ENCODE data around the gene IL17RD. TPM values are rescaled to one million over a fixed set of nuclear protein-coding genes. Genes with fewer than 3 reads are reported as not detected.

Gene IL17RD
- polyA plus RNA-seq, 1 donor from 2014 or later, result not detected

GRCh38 chr3:57081173-57081572 is 84.0 kb downstream of the IL17RD start:
- Mint-ChIP-seq H3K27ac (no peak overlapping the region), H3K27me3 (peaks cover 32% of the 10 kb centered on the region), H3K36me3 (no peaks in the 10 kb centered on the region), H3K9me3 (no peaks in the 10 kb centered on the region), H3K4me3 (peak overlapping the region in 1 of 4 donors; percentile 11), H3K4me1 (peaks cover 7 to 19% (median 12%) of the 10 kb centered on the region in 3 donors)

DNA sequence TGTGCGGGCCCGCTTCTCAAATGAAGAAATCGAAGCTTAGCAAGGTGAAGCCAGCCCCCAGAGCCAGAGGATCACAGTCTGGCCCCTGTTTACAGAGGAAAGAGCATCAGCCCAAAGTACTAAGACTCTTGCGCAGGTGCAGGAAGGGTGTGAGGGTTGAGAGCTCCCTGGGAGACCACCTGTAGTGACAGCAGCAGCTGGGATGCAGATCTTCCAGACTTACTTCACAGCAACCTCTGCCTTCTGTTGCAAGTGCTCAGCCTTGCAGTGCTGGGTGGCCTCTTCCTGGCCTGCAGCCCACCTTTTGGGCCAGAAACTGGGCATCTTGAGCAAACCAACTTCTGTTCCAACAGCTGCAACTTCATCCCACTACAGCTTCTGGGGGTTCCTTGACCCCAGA is 85.0 kb downstream of the IL17RD start:
- no peaks in the 10 kb centered on the region for H3K36me3 Mint-ChIP-seq
- no peaks in the 10 kb centered on the region for H3K9me3 Mint-ChIP-seq
- H3K27me3 Mint-ChIP-seq, result peaks cover 35% of the 10 kb centered on the region
- H3K27ac Mint-ChIP-seq, result peak overlapping the region in 1 of 3 donors; percentile 24
- H3K4me3 Mint-ChIP-seq, result peak overlapping the region; percentile 31 to 77 (median 70)
- peaks cover 7 to 19% (median 12%) of the 10 kb centered on the region in 3 donors for H3K4me1 Mint-ChIP-seq

DNA sequence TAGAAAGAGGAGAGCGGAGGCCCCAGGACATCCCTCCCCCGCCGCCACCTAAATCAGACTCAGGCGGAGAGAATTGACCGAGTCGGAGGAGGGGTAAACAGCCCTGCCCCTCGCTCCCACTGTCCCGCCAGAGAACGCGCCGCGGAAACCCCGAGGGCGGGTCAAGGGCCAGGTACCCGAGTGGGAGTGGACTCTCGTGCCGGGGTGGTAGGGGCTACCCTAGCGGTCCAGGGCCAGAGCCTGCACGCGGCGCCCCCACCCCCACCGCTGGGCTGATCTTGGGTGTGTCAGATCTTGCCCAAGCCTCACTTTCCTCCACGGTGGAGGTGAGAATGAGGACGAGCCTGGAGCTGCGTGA is 85.7 kb downstream of the IL17RD start:
- Mint-ChIP-seq H3K4me1 (peaks cover 7 to 19% (median 12%) of the 10 kb centered on the region in 3 donors), H3K27ac (no peak overlapping the region), H3K27me3 (peaks cover 42% of the 10 kb centered on the region), H3K36me3 (no peaks in the 10 kb centered on the region), H3K9me3 (no peaks in the 10 kb centered on the region), H3K4me3 (peak overlapping the region in 3 of 4 donors; percentile 31 to 69 (median 32))

- Mint-ChIP-seq H3K27me3 (peaks cover 48% of the 10 kb centered on the region), H3K27ac (no peak overlapping the region), H3K4me3 (peak overlapping the region in 3 of 4 donors; percentile 19 to 88 (median 76)), H3K36me3 (no peaks in the 10 kb centered on the region), H3K9me3 (no peaks in the 10 kb centered on the region), H3K4me1 (peaks cover 9 to 19% (median 12%) of the 10 kb centered on the region in 3 donors)
Measured at GRCh38 chr3:57078635-57079473, 86.3 kb downstream of the IL17RD start.

- no peak overlapping the region for H3K27ac Mint-ChIP-seq
- peak overlapping the region; percentile 19 to 88 (median 78) for H3K4me3 Mint-ChIP-seq
- H3K27me3 Mint-ChIP-seq, result peaks cover 52% of the 10 kb centered on the region
Measured at GRCh38 chr3:57078344-57078634, 86.9 kb downstream of the IL17RD start.

DNA sequence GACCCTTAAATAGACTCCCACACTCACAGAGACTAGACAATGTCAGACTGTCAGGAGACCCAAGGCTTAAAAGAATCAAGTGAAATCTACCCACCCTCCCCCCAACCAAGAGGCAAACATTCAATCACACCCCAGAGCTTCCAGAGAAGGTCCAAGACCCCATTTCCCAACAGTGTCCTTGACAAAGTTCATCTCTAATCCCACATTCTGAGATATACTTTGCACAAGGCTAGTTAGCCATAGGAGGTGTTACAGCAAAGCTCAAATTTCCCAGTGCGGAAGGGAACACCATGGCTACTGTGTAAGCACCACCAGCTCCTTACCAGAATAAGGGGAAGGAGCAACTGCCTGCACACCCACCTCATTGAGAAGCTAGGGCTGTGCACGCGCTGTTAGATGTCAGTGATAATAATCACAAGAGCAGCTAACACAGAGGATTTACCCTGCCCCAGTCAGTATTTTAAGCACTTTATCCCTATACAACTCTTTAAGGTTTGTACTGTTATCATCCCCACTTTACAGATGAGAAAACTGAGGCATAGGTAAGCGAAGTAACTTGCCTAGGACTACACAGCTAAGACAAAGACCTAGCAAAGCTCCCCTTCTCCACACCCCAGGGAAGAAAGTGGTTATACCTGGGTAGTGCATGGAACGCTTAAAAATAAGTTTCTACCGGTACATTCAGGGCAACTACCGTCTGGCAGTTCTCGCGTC is 87.4 kb downstream of the IL17RD start:
- no peaks in the 10 kb centered on the region for H3K9me3 Mint-ChIP-seq
- H3K36me3 Mint-ChIP-seq, result peaks cover 1% of the 10 kb centered on the region
- H3K4me1 Mint-ChIP-seq, result peaks cover 9 to 19% (median 12%) of the 10 kb centered on the region in 3 donors
- no peak overlapping the region for H3K27ac Mint-ChIP-seq
- peaks cover 55% of the 10 kb centered on the region for H3K27me3 Mint-ChIP-seq
- peak overlapping the region; percentile 19 to 88 (median 78) for H3K4me3 Mint-ChIP-seq

More at GRCh38 chr3:57078344-57078634, 86.9 kb downstream of the IL17RD start:
- no peaks in the 10 kb centered on the region for H3K9me3 Mint-ChIP-seq
- peaks cover 1% of the 10 kb centered on the region for H3K36me3 Mint-ChIP-seq
- peaks cover 9 to 19% (median 12%) of the 10 kb centered on the region in 3 donors for H3K4me1 Mint-ChIP-seq

- Mint-ChIP-seq H3K4me3 (peak overlapping the region in 2 of 4 donors; percentile 1 to 19), H3K27me3 (peaks cover 57% of the 10 kb centered on the region), H3K27ac (no peak overlapping the region)
Measured at GRCh38 chr3:57076422-57076951, 88.7 kb downstream of the IL17RD start.

DNA sequence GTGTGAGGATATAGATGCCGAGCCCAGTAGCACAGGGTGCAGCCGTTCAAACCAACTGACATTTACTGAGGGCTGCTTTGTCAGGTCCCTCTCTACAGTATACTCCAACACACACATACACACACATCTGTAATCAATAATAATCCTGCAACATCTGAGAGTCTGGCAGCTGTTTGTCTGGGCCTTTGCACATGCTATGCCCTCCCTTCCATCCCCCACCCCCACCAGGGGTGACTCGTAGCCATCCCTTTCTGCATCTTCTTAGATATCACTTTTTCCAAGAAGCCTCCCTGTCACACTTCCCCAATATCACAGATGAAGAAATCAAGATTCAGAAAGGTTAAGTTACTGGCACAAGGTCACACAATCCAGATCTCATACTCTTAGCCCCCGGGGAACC is 91.0 kb downstream of the IL17RD start:
- Mint-ChIP-seq H3K36me3 (peaks cover 1% of the 10 kb centered on the region), H3K4me1 (peaks cover 9 to 19% (median 12%) of the 10 kb centered on the region in 3 donors), H3K9me3 (peaks cover 0 to 2% (median 0%) of the 10 kb centered on the region in 3 donors), H3K4me3 (no peak overlapping the region), H3K27ac (no peak overlapping the region), H3K27me3 (peaks cover 60% of the 10 kb centered on the region)

More at GRCh38 chr3:57076422-57076951, 88.7 kb downstream of the IL17RD start:
- Mint-ChIP-seq H3K36me3 (peaks cover 1% of the 10 kb centered on the region), H3K9me3 (peaks cover 0 to 2% (median 0%) of the 10 kb centered on the region in 3 donors), H3K4me1 (peaks cover 9 to 19% (median 12%) of the 10 kb centered on the region in 3 donors)

- no peak overlapping the region for H3K27ac Mint-ChIP-seq
- peaks cover 64% of the 10 kb centered on the region for H3K27me3 Mint-ChIP-seq
- no peak overlapping the region for H3K4me3 Mint-ChIP-seq
- peaks cover 1% of the 10 kb centered on the region for H3K36me3 Mint-ChIP-seq
- peaks cover 12 to 22% (median 16%) of the 10 kb centered on the region in 3 donors for H3K4me1 Mint-ChIP-seq
- peaks cover 0 to 2% (median 0%) of the 10 kb centered on the region in 3 donors for H3K9me3 Mint-ChIP-seq
Measured at GRCh38 chr3:57073628-57074027, 91.5 kb downstream of the IL17RD start.

GRCh38 chr3:57069503-57069902 is 95.7 kb downstream of the IL17RD start:
- peaks cover 8 to 13% (median 13%) of the 10 kb centered on the region in 3 donors for H3K4me1 Mint-ChIP-seq
- peaks cover 44% of the 10 kb centered on the region for H3K27me3 Mint-ChIP-seq
- peaks cover 0 to 2% (median 0%) of the 10 kb centered on the region in 3 donors for H3K9me3 Mint-ChIP-seq
- H3K36me3 Mint-ChIP-seq, result peaks cover 3% of the 10 kb centered on the region
- H3K27ac Mint-ChIP-seq, result peak overlapping the region in 1 of 3 donors; percentile 7
- H3K4me3 Mint-ChIP-seq, result no peak overlapping the region

- Mint-ChIP-seq H3K9me3 (peaks cover 0 to 2% (median 0%) of the 10 kb centered on the region in 3 donors), H3K27me3 (peaks cover 38% of the 10 kb centered on the region), H3K4me1 (peaks cover 8 to 13% (median 11%) of the 10 kb centered on the region in 3 donors), H3K4me3 (peak overlapping the region; percentile 3 to 80 (median 66)), H3K27ac (peak overlapping the region; percentile 36 to 82 (median 54)), H3K36me3 (peaks cover 2% of the 10 kb centered on the region)
Measured at GRCh38 chr3:57068437-57069089, 96.6 kb downstream of the IL17RD start.

DNA sequence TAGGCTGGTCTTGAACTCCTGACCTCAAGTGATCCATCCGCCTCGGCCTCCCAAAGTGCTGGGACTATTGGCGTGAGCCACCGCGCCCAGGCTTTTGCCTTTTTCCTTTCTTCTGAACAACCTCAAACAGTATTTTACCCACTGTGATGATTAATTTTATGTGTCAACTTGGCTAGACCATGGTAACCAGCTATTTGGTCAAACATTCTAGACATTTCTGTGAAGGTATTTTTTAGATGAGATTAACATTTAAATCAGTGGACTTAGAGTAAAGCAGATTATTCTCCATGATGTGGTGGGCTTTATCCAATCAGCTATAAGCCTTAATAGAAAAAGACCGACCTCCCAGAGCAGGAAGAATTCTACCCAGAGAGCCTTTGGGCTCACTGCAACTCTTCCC is 98.7 kb downstream of the IL17RD start:
- Mint-ChIP-seq H3K4me1 (peaks cover 8 to 15% (median 11%) of the 10 kb centered on the region in 3 donors), H3K27me3 (peaks cover 42% of the 10 kb centered on the region), H3K36me3 (peaks cover 4% of the 10 kb centered on the region), H3K9me3 (peaks cover 0 to 2% (median 2%) of the 10 kb centered on the region in 3 donors), H3K27ac (peak overlapping the region in 1 of 3 donors; percentile 19), H3K4me3 (no peak overlapping the region)

GRCh38 chr3:57065588-57065987 is 99.6 kb downstream of the IL17RD start:
- H3K27ac Mint-ChIP-seq, result no peak overlapping the region
- H3K27me3 Mint-ChIP-seq, result peaks cover 39% of the 10 kb centered on the region
- peaks cover 4% of the 10 kb centered on the region for H3K36me3 Mint-ChIP-seq
- H3K4me3 Mint-ChIP-seq, result no peak overlapping the region
- peaks cover 0 to 2% (median 2%) of the 10 kb centered on the region in 3 donors for H3K9me3 Mint-ChIP-seq
- peaks cover 8 to 15% (median 11%) of the 10 kb centered on the region in 3 donors for H3K4me1 Mint-ChIP-seq

GRCh38 chr3:57064572-57064971 is 100.6 kb downstream of the IL17RD start:
- peaks cover 32% of the 10 kb centered on the region for H3K27me3 Mint-ChIP-seq
- H3K4me3 Mint-ChIP-seq, result no peak overlapping the region
- peaks cover 8 to 15% (median 11%) of the 10 kb centered on the region in 3 donors for H3K4me1 Mint-ChIP-seq
- H3K27ac Mint-ChIP-seq, result no peak overlapping the region
- peaks cover 4% of the 10 kb centered on the region for H3K36me3 Mint-ChIP-seq
- H3K9me3 Mint-ChIP-seq, result peaks cover 0 to 2% (median 2%) of the 10 kb centered on the region in 3 donors

All from IgD-negative memory B cell (primary cell).